Left lung (tissue), 10 donors: ENCODE data around the gene BTN3A1. TPM values are rescaled to one million over a fixed set of nuclear protein-coding genes. Genes with fewer than 3 reads are reported as not detected.
"Not testable (repeated sequence)": the region's sequence is repeated elsewhere in the genome, so short reads cannot be mapped to it uniquely, and the experiment has no call there.

Experiments used
- ATAC-seq: fragments of 200-7000 bp; cut with Tn5 transposase; one replicate; pipeline ENCODE4 v1.9.1; 2020; ENCODE audit warnings: moderate library complexity
- DNase-seq, 4 donors: peaks; one replicate each; pipeline ENCODE4 v3.0.0-alpha.2; 2013 to 2020
- H3K27ac ChIP-seq, 2 donors: fragments of 200-600 bp; sonication (generic) in 1 of 2; one replicate each; pipeline versions ENCODE4 v1.5.0 to v1.8.0; 2020 to 2021
- H3K27me3 ChIP-seq, 2 donors: fragments of 200-600 bp; sonication (generic) in 1 of 2; one replicate each; pipeline versions ENCODE4 v1.5.0 to v1.8.0; 2020 to 2021
- H3K36me3 ChIP-seq, 2 donors: fragments of 200-600 bp; sonication (generic) in 1 of 2; one replicate each; pipeline versions ENCODE4 v1.5.0 to v1.8.0; 2020 to 2021
- H3K4me1 ChIP-seq, 2 donors: fragments of 200-600 bp; one replicate each; pipeline ENCODE4 v1.8.0; 2021
- H3K4me3 ChIP-seq, 2 donors: fragments of 200-600 bp; sonication (generic) in 1 of 2; one replicate each; pipeline versions ENCODE4 v1.5.0 to v1.8.0; 2020 to 2021; ENCODE audit warnings: mild to moderate bottlenecking in 1 of 2
- H3K9me3 ChIP-seq, 2 donors: fragments of 200-600 bp; sonication (generic) in 1 of 2; one replicate each; pipeline versions ENCODE4 v1.5.0 to v1.8.0; 2020 to 2021
- CTCF ChIP-seq, 2 donors: fragments of 200-600 bp; sonication (generic) in 1 of 2; IDR thresholded peaks; one replicate each; pipeline versions ENCODE4 v1.5.0 to v1.8.0; 2021; ENCODE audit warnings: antibody characterized with exemption in 2 of 2
- intact Hi-C, 2 donors: fragments of 100-400 bp; cut with DNase I; formaldehyde crosslinking; loops; one replicate each; pipeline versions ENCODE4 v1.11.2 to v1.14.2; 2022
- polyA plus RNA-seq, 6 donors: library from polyadenylated mRNA; unstranded; fragments of 120-200 nt; gene quantifications; one replicate each; pipeline ENCODE4 v1.2.1, GENCODE V29; 2013; ENCODE audit not compliant: insufficient read length in 6 of 6
- total RNA-seq, 2 donors: library from RNA; stranded (reverse); fragmentation: NEBNext Ultra II Directional; extraction: Animal tissue kit (Norgen Biotek cat#: 25700); gene quantifications; one replicate each; pipeline ENCODE4 v1.2.1, GENCODE V29; 2021
- donor health status: DM: no; HTN: yes; CAD: no.
- donor health status: DM: no; HTN: no; CAD: no.

BTN3A1 gene
- total and polyA plus RNA-seq, 8 donors: 48.0 to 81.5 (median 64.4) TPM

- no peaks in the 10 kb centered on the region for H3K9me3 ChIP-seq
- no peak overlapping the region for H3K27ac ChIP-seq
- H3K27me3 ChIP-seq: no peaks in the 10 kb centered on the region
- intact Hi-C loops: no loop called here
- DNase-seq (no peak), ATAC-seq (no peak)
- peaks cover 0 to 13% of the 10 kb centered on the region in 2 donors for H3K4me1 ChIP-seq
- no peak for TF ChIP-seq CTCF (IDR thresholded peaks at IDR 0.05)
- peaks cover 0 to 72% of the 10 kb centered on the region in 2 donors for H3K36me3 ChIP-seq
- no peak overlapping the region for H3K4me3 ChIP-seq
These were observed 29.5 kb upstream of the BTN3A1 start for GRCh38 chr6:26372308-26373144.

- DNase-seq: no peak
- H3K27me3 ChIP-seq: no peaks in the 10 kb centered on the region
- intact Hi-C loops: no loop called here
- H3K9me3 ChIP-seq: no peaks in the 10 kb centered on the region
- H3K36me3 ChIP-seq: peaks cover 0 to 58% of the 10 kb centered on the region in 2 donors
- no peak overlapping the region for H3K4me3 ChIP-seq
- peaks cover 0 to 8% of the 10 kb centered on the region in 2 donors for H3K4me1 ChIP-seq
- no peak for ATAC-seq
- no peak for TF ChIP-seq CTCF (IDR thresholded peaks at IDR 0.05)
- H3K27ac ChIP-seq: no peak overlapping the region
These were observed 26.8 kb upstream of the BTN3A1 start for GRCh38 chr6:26375270-26375669.

- intact Hi-C loops: no loop called here
- no peaks in the 10 kb centered on the region for H3K9me3 ChIP-seq
- peaks cover 0 to 45% of the 10 kb centered on the region in 2 donors for H3K36me3 ChIP-seq
- H3K27ac ChIP-seq: no peak overlapping the region
- H3K4me1 ChIP-seq: peaks cover 0 to under 1% of the 10 kb centered on the region in 2 donors
- no peak for DNase-seq
- ATAC-seq: no peak
- TF ChIP-seq CTCF (IDR thresholded peaks at IDR 0.05): no peak
- H3K4me3 ChIP-seq: no peak overlapping the region
- H3K27me3 ChIP-seq: no peaks in the 10 kb centered on the region
These were observed 24.4 kb upstream of the BTN3A1 start for GRCh38 chr6:26377719-26378118.

- H3K9me3 ChIP-seq, H3K27ac ChIP-seq, H3K4me3 ChIP-seq, H3K4me1 ChIP-seq, ATAC-seq, DNase-seq, intact Hi-C loops, H3K27me3 ChIP-seq: not testable (repeated sequence)
- peaks cover 0 to 40% of the 10 kb centered on the region in 2 donors for H3K36me3 ChIP-seq
These were observed 23.9 kb upstream of the BTN3A1 start for GRCh38 chr6:26378143-26378542.

- no peaks in the 10 kb centered on the region for H3K27me3 ChIP-seq
- no peak for ATAC-seq
- no peak overlapping the region for H3K4me3 ChIP-seq
- H3K27ac ChIP-seq: no peak overlapping the region
- peaks cover 0 to 12% of the 10 kb centered on the region in 2 donors for H3K4me1 ChIP-seq
- H3K36me3 ChIP-seq: peaks cover 0 to 29% of the 10 kb centered on the region in 2 donors
- no peak for DNase-seq
- H3K9me3 ChIP-seq: no peaks in the 10 kb centered on the region
- TF ChIP-seq CTCF (IDR thresholded peaks at IDR 0.05): no peak
- intact Hi-C loops: no loop called here
These were observed 22.8 kb upstream of the BTN3A1 start for GRCh38 chr6:26379292-26379691.
